GM19468 (cell line): ENCODE measurements around the gene GCG.
A peak's percentile ranks its signal among the peaks of the same experiment; 100 is the strongest.

Experiments
- ATAC-seq: cut with Tn5 transposase; IDR thresholded peaks from one replicate; pipeline ENCODE4 v1.9.1; 2021; ENCODE audit warnings: mild to moderate bottlenecking, moderate library complexity, moderate number of reproducible peaks; ENCODE audit not compliant: unreplicated experiment; ENCODE audit errors: extremely low read depth

The GCG gene

GRCh38 chr2:162153608-162154224 is 1.7 kb upstream of the GCG start:
- ATAC-seq = peak; percentile 81

GRCh38 chr2:162149940-162150339 is 2.1 kb downstream of the GCG start:
- ATAC-seq = no peak

- ATAC-seq = no peak
Measured at GRCh38 chr2:162149466-162149865, 2.6 kb downstream of the GCG start.

GRCh38 chr2:162148956-162149355 is 3.1 kb downstream of the GCG start:
- no peak for ATAC-seq

- no peak for ATAC-seq
Measured at GRCh38 chr2:162143969-162144368, 8.1 kb downstream of the GCG start.

- no peak for ATAC-seq
Measured at GRCh38 chr2:162138310-162138709, 13.7 kb downstream of the GCG start.

GRCh38 chr2:162127422-162127821 is 24.6 kb downstream of the GCG start:
- ATAC-seq = no peak

GRCh38 chr2:162126527-162126926 is 25.5 kb downstream of the GCG start:
- no peak for ATAC-seq

GRCh38 chr2:162126111-162126519 is 25.9 kb downstream of the GCG start:
- ATAC-seq = peak; percentile 83

- no peak for ATAC-seq
Measured at GRCh38 chr2:162125138-162125537, 26.9 kb downstream of the GCG start.

GRCh38 chr2:162123806-162124758 is 28.0 kb downstream of the GCG start:
- no peak for ATAC-seq

GRCh38 chr2:162118166-162119031 is 33.6 kb downstream of the GCG start:
- ATAC-seq = no peak

GRCh38 chr2:162116352-162116751 is 35.7 kb downstream of the GCG start:
- ATAC-seq = no peak

GRCh38 chr2:162115076-162115475 is 37.0 kb downstream of the GCG start:
- ATAC-seq = no peak

GRCh38 chr2:162114271-162114670 is 37.8 kb downstream of the GCG start:
- no peak for ATAC-seq

- no peak for ATAC-seq
Measured at GRCh38 chr2:162113776-162114168, 38.3 kb downstream of the GCG start.

GRCh38 chr2:162113088-162113775 is 38.8 kb downstream of the GCG start:
- no peak for ATAC-seq

GRCh38 chr2:162111958-162112850 is 39.8 kb downstream of the GCG start:
- no peak for ATAC-seq

- ATAC-seq = no peak
Measured at GRCh38 chr2:162107361-162107901, 44.6 kb downstream of the GCG start.
